Measurements from ENCODE around the gene TUBB. TPM values are rescaled to one million over a fixed set of nuclear protein-coding genes. Genes with fewer than 3 reads are reported as not detected.

Gene TUBB
- total and polyA plus RNA-seq, 4 donors = 115 to 533 (median 210) TPM

- DNase-seq (ENCODE audit: low spot score) = no peak
- H3K9ac ChIP-seq (ENCODE audit: low read depth in 1 of 2, low read length in 2 of 2) = no peak overlapping the region
- H3K27ac ChIP-seq (ENCODE audit: low read depth in 1 of 2, low read length in 2 of 2) = no peak overlapping the region
- no peaks in the 10 kb centered on the region for H3K27me3 ChIP-seq (ENCODE audit: control insufficient read depth in 4 of 4, insufficient read depth in 4 of 4, low read length in 3 of 4)
- TF ChIP-seq, protein P1, sequence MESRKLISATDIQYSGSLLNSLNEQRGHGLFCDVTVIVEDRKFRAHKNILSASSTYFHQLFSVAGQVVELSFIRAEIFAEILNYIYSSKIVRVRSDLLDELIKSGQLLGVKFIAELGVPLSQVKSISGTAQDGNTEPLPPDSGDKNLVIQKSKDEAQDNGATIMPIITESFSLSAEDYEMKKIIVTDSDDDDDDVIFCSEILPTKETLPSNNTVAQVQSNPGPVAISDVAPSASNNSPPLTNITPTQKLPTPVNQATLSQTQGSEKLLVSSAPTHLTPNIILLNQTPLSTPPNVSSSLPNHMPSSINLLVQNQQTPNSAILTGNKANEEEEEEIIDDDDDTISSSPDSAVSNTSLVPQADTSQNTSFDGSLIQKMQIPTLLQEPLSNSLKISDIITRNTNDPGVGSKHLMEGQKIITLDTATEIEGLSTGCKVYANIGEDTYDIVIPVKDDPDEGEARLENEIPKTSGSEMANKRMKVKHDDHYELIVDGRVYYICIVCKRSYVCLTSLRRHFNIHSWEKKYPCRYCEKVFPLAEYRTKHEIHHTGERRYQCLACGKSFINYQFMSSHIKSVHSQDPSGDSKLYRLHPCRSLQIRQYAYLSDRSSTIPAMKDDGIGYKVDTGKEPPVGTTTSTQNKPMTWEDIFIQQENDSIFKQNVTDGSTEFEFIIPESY (IDR thresholded peaks at IDR 0.05) = no peak
- TF ChIP-seq, protein P2, sequence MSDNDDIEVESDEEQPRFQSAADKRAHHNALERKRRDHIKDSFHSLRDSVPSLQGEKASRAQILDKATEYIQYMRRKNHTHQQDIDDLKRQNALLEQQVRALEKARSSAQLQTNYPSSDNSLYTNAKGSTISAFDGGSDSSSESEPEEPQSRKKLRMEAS (IDR thresholded peaks at IDR 0.05) = no peak
- TF ChIP-seq GABPA (IDR thresholded peaks at IDR 0.05 in 1 of 2, conservative IDR thresholded peaks at IDR 0.05 in 1 of 2) = no peak
- TF ChIP-seq YY1 (IDR thresholded peaks at IDR 0.05) = no peak
- TF ChIP-seq FOXA1 (IDR thresholded peaks at IDR 0.05) = no peak
- no peak for TF ChIP-seq NR2F2 (IDR thresholded peaks at IDR 0.05)
- no peak for TF ChIP-seq RAD21 (IDR thresholded peaks at IDR 0.05)
- no peak for TF ChIP-seq EGR1 (IDR thresholded peaks at IDR 0.05; ENCODE audit: low read depth in 2 of 2)
- TF ChIP-seq FOXA2 (IDR thresholded peaks at IDR 0.05) = no peak
- TF ChIP-seq SP1 (IDR thresholded peaks at IDR 0.05) = no peak
- TF ChIP-seq JUND (IDR thresholded peaks at IDR 0.05) = no peak
- no peak for TF ChIP-seq ATF3 (IDR thresholded peaks at IDR 0.05)
- no peak for TF ChIP-seq HNF4A (conservative IDR thresholded peaks at IDR 0.05)
- 90% methylated on average over 4 of the region's 4 CpGs for WGBS
- peaks cover 5 to 22% (median 9%) of the 10 kb centered on the region in 4 donors for H3K36me3 ChIP-seq (ENCODE audit: control insufficient read depth in 4 of 4, insufficient read depth in 3 of 4, low read depth in 1 of 4, low read length in 3 of 4)
- no peaks in the 10 kb centered on the region for H3K9me3 ChIP-seq (ENCODE audit: control insufficient read depth in 4 of 4, low read length in 3 of 4)
- no peak overlapping the region for H3K4me3 ChIP-seq (ENCODE audit: low read depth in 1 of 3, low read length in 3 of 3)
- peaks cover 4 to 22% (median 16%) of the 10 kb centered on the region in 4 donors for H3K4me1 ChIP-seq (ENCODE audit: control insufficient read depth in 4 of 4, insufficient read depth in 4 of 4, low read length in 3 of 4)
Observed at GRCh38 chr6:30703821-30704220, 16.3 kb upstream of the TUBB start.

- Histone ChIP-seq H3K36me3 (ENCODE audit: control insufficient read depth in 4 of 4, insufficient read depth in 3 of 4, low read depth in 1 of 4, low read length in 3 of 4) (peaks cover 3 to 22% (median 10%) of the 10 kb centered on the region in 4 donors), H3K9ac (ENCODE audit: low read depth in 1 of 2, low read length in 2 of 2) (no peak overlapping the region)
Observed at GRCh38 chr6:30705620-30706019, 14.5 kb upstream of the TUBB start.

More at GRCh38 chr6:30705620-30706019, 14.5 kb upstream of the TUBB start:
- Histone ChIP-seq H3K9me3 (ENCODE audit: control insufficient read depth in 4 of 4, low read length in 3 of 4) (no peaks in the 10 kb centered on the region), H3K27ac (ENCODE audit: low read depth in 1 of 2, low read length in 2 of 2) (no peak overlapping the region), H3K27me3 (ENCODE audit: control insufficient read depth in 4 of 4, insufficient read depth in 4 of 4, low read length in 3 of 4) (no peaks in the 10 kb centered on the region), H3K4me1 (ENCODE audit: control insufficient read depth in 4 of 4, insufficient read depth in 4 of 4, low read length in 3 of 4) (peaks cover 7 to 34% (median 22%) of the 10 kb centered on the region in 4 donors), H3K4me3 (ENCODE audit: low read depth in 1 of 3, low read length in 3 of 3) (no peak overlapping the region)
- WGBS = 98% methylated on average over 4 of the region's 4 CpGs
- DNase-seq (ENCODE audit: low spot score) = no peak
- no peak for TF ChIP-seq SP1 (IDR thresholded peaks at IDR 0.05)
- TF ChIP-seq GABPA (IDR thresholded peaks at IDR 0.05 in 1 of 2, conservative IDR thresholded peaks at IDR 0.05 in 1 of 2) = no peak
- TF ChIP-seq RAD21 (IDR thresholded peaks at IDR 0.05) = no peak
- no peak for TF ChIP-seq FOXA1 (IDR thresholded peaks at IDR 0.05)
- TF ChIP-seq CTCF (IDR thresholded peaks at IDR 0.05; ENCODE audit: low read depth, low read length, missing input control) = no peak
- TF ChIP-seq ATF3 (IDR thresholded peaks at IDR 0.05) = no peak
- TF ChIP-seq, protein P3, sequence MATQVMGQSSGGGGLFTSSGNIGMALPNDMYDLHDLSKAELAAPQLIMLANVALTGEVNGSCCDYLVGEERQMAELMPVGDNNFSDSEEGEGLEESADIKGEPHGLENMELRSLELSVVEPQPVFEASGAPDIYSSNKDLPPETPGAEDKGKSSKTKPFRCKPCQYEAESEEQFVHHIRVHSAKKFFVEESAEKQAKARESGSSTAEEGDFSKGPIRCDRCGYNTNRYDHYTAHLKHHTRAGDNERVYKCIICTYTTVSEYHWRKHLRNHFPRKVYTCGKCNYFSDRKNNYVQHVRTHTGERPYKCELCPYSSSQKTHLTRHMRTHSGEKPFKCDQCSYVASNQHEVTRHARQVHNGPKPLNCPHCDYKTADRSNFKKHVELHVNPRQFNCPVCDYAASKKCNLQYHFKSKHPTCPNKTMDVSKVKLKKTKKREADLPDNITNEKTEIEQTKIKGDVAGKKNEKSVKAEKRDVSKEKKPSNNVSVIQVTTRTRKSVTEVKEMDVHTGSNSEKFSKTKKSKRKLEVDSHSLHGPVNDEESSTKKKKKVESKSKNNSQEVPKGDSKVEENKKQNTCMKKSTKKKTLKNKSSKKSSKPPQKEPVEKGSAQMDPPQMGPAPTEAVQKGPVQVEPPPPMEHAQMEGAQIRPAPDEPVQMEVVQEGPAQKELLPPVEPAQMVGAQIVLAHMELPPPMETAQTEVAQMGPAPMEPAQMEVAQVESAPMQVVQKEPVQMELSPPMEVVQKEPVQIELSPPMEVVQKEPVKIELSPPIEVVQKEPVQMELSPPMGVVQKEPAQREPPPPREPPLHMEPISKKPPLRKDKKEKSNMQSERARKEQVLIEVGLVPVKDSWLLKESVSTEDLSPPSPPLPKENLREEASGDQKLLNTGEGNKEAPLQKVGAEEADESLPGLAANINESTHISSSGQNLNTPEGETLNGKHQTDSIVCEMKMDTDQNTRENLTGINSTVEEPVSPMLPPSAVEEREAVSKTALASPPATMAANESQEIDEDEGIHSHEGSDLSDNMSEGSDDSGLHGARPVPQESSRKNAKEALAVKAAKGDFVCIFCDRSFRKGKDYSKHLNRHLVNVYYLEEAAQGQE (IDR thresholded peaks at IDR 0.05) = no peak
- no peak for TF ChIP-seq FOXA2 (IDR thresholded peaks at IDR 0.05)
- no peak for TF ChIP-seq YY1 (IDR thresholded peaks at IDR 0.05)
- no peak for TF ChIP-seq HNF4G (IDR thresholded peaks at IDR 0.05)
- TF ChIP-seq, protein P2 (IDR thresholded peaks at IDR 0.05) = no peak
- TF ChIP-seq NR2F2 (IDR thresholded peaks at IDR 0.05) = no peak
- no peak for TF ChIP-seq EGR1 (IDR thresholded peaks at IDR 0.05; ENCODE audit: low read depth in 2 of 2)
